Fibroblast of lung (primary cell): ENCODE results near the gene TMUB1.

Experiments
- EZH2 ChIP-seq: IDR thresholded peaks from 2 replicates; pipeline ENCODE4 v1.5.1; 2012; ENCODE audit warnings: low read length, control low read depth, mild to moderate bottlenecking; ENCODE audit errors: missing control alignments
- TF ChIP-seq, protein P1 (sequence below), 2 donors: IDR thresholded peaks in 1 of 2; conservative IDR thresholded peaks in 1 of 2; 1 replicate in 1 of 2; 2 replicates in 1 of 2; pipeline ENCODE4 v1.5.1; 2011 to 2012; ENCODE audit warnings: low read length in 2 of 2, control low read depth in 1 of 2, inconsistent platforms in 1 of 2, low read depth in 1 of 2, mild to moderate bottlenecking in 1 of 2

DNA sequence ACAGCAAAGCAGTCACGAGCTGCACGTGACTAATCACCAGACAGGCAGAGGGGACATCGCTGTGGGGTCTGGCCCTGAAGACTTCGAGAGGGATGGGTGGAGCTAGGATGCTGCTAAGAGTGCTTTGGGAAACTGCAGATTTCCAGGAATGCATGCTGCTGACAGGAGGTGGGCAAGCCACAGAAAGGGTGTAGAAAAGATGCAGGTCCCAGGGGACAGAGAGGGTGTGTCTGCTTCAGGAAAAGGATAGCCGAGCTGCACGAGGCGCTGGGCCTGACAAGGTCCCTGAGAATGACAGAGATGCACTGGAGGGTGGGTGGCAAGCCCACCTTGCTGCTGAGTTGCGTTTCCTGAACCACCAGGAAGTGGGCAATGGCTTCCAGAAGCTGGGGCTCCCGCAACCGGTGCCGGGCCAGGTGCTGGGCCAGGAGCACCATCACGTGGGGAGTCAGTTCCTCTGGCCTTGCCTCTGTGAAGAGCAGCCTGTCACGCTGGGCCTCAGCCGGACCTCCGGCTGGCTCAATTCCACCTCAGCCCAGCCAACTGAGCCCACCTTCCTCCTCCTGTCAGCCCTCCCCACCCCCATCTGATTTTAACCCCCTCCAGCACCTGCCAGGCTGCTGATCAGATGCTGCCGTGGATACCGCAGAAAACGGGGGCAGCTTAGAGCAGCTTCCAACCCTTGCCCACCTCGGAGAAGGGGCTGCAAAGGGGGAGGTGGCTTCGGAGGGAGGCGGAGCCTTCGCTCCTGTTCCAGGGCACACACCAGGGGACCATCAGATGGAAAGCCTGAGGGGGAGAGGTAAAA is 4.9 kb downstream of the TMUB1 start:
- TF ChIP-seq, protein P1, sequence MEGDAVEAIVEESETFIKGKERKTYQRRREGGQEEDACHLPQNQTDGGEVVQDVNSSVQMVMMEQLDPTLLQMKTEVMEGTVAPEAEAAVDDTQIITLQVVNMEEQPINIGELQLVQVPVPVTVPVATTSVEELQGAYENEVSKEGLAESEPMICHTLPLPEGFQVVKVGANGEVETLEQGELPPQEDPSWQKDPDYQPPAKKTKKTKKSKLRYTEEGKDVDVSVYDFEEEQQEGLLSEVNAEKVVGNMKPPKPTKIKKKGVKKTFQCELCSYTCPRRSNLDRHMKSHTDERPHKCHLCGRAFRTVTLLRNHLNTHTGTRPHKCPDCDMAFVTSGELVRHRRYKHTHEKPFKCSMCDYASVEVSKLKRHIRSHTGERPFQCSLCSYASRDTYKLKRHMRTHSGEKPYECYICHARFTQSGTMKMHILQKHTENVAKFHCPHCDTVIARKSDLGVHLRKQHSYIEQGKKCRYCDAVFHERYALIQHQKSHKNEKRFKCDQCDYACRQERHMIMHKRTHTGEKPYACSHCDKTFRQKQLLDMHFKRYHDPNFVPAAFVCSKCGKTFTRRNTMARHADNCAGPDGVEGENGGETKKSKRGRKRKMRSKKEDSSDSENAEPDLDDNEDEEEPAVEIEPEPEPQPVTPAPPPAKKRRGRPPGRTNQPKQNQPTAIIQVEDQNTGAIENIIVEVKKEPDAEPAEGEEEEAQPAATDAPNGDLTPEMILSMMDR (conservative IDR thresholded peaks at IDR 0.05 in 1 of 2, IDR thresholded peaks at IDR 0.05 in 1 of 2; ENCODE audit: low read depth in 1 of 2, low read length in 2 of 2), result no peak
- no peak for TF ChIP-seq EZH2
